Kidney (tissue), 14 donors: ENCODE results near the gene ABCA10. TPM values are rescaled to one million over a fixed set of nuclear protein-coding genes. Genes with fewer than 3 reads are reported as not detected.

Experiments
- DNase-seq, 5 donors: peaks; one replicate each; pipeline ENCODE4 v3.0.0-alpha.2; 2013 to 2020
- FAIRE-seq: peaks from 2 replicates; lab custom pipeline; 2012; peaks lifted over from hg19 to GRCh38; lab: Jason Lieb, UNC
- H3K27ac ChIP-seq, 2 donors: one replicate each; pipeline ENCODE4 v1.7.0; 2013; ENCODE audit warnings: low read depth in 2 of 2, low read length in 2 of 2, inconsistent platforms in 1 of 2
- H3K27me3 ChIP-seq: one replicate; pipeline ENCODE4 v1.7.1; 2013; ENCODE audit warnings: low read length, inconsistent platforms; ENCODE audit not compliant: control insufficient read depth, insufficient read depth
- H3K36me3 ChIP-seq, 3 donors: one replicate each; pipeline versions ENCODE4 v1.7.0 to v1.7.1; 2013; ENCODE audit warnings: low read length in 3 of 3, control low read depth in 1 of 3, inconsistent platforms in 1 of 3; ENCODE audit not compliant: insufficient read depth in 3 of 3, control insufficient read depth in 2 of 3
- H3K4me1 ChIP-seq, 3 donors: one replicate each; pipeline versions ENCODE4 v1.7.0 to v1.7.1; 2013; ENCODE audit warnings: low read length in 3 of 3, inconsistent platforms in 1 of 3, low read depth in 1 of 3; ENCODE audit not compliant: control insufficient read depth in 2 of 3, insufficient read depth in 2 of 3
- H3K4me3 ChIP-seq, 3 donors: one replicate each; pipeline versions ENCODE4 v1.7.0 to v1.8.1; 2013; ENCODE audit warnings: low read length in 3 of 3, control low read depth in 1 of 3, inconsistent platforms in 1 of 3
- H3K9ac ChIP-seq, 3 donors: one replicate each; pipeline versions ENCODE4 v1.7.0 to v1.7.1; 2013; ENCODE audit warnings: low read length in 3 of 3, control low read depth in 1 of 3, inconsistent platforms in 1 of 3
- H3K9me3 ChIP-seq, 3 donors: one replicate each; pipeline versions ENCODE4 v1.7.0 to v1.7.1; 2013; ENCODE audit warnings: low read length in 3 of 3, control low read depth in 1 of 3, inconsistent platforms in 1 of 3; ENCODE audit not compliant: control insufficient read depth in 2 of 3, insufficient read depth in 1 of 3
- intact Hi-C: fragments of 100-400 bp; cut with DNase I; formaldehyde crosslinking; loops from one replicate; pipeline ENCODE4 v1.11.1; 2022
- polyA plus RNA-seq: library from polyadenylated mRNA; stranded (reverse); fragments of 350-450 nt; fragmentation: Illumina TruSeq; extraction: RNeasy Lipid Tissue Mini Kit (QIAGEN cat#74804); gene quantifications from one replicate; pipeline ENCODE4 v1.2.3, GENCODE V29; 2014; ENCODE audit warnings: low read depth, low replicate concordance; ENCODE audit not compliant: insufficient read depth
- total RNA-seq: library from RNA; stranded (reverse); fragmentation: NEBNext Ultra II Directional; extraction: Animal tissue kit (Norgen Biotek cat#: 25700); gene quantifications from one replicate; pipeline ENCODE4 v1.2.1, GENCODE V29; 2021
- TF ChIP-seq, protein P1 (sequence below): IDR thresholded peaks from 3 replicates; pipeline ENCODE4 v1.5.1; 2012; ENCODE audit warnings: mild to moderate bottlenecking, moderate library complexity, borderline replicate concordance; ENCODE audit not compliant: insufficient read depth; ENCODE audit errors: extremely low read depth
- donor health status: control.
- donor health status: control.
- donor health status: control.
- donor health status: control.
- donor health status: control.
- donor health status: DM: yes; HTN: yes; CAD: no.
- donor health status: Normal renal cell carcinoma (clear cell type).

Gene ABCA10
- total and polyA plus RNA-seq, 2 donors from 2014 or later, result 2.1 to 4.2 TPM

GRCh38 chr17:69142175-69142802 is 86.3 kb downstream of the ABCA10 start:
- Histone ChIP-seq H3K9me3 (no peaks in the 10 kb centered on the region), H3K27ac (no peak overlapping the region), H3K4me3 (peak overlapping the region in 1 of 3 donors; percentile 7), H3K36me3 (peaks cover 0 to 3% (median 0%) of the 10 kb centered on the region in 3 donors), H3K4me1 (no peaks in the 10 kb centered on the region), H3K9ac (no peak overlapping the region), H3K27me3 (no peaks in the 10 kb centered on the region)
- FAIRE-seq (no peak), DNase-seq (peak in 2 of 5 donors; percentile 12 to 42)
- TF ChIP-seq, protein P1, sequence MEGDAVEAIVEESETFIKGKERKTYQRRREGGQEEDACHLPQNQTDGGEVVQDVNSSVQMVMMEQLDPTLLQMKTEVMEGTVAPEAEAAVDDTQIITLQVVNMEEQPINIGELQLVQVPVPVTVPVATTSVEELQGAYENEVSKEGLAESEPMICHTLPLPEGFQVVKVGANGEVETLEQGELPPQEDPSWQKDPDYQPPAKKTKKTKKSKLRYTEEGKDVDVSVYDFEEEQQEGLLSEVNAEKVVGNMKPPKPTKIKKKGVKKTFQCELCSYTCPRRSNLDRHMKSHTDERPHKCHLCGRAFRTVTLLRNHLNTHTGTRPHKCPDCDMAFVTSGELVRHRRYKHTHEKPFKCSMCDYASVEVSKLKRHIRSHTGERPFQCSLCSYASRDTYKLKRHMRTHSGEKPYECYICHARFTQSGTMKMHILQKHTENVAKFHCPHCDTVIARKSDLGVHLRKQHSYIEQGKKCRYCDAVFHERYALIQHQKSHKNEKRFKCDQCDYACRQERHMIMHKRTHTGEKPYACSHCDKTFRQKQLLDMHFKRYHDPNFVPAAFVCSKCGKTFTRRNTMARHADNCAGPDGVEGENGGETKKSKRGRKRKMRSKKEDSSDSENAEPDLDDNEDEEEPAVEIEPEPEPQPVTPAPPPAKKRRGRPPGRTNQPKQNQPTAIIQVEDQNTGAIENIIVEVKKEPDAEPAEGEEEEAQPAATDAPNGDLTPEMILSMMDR, result no peak
- intact Hi-C loops, result no loop called here

- TF ChIP-seq, protein P1, result no peak
- H3K4me3 ChIP-seq, result peak within 1 kb of the TSS in 1 of 3 donors; percentile 42
- no peaks in the 10 kb centered on the region for H3K4me1 ChIP-seq
- no peaks in the 10 kb centered on the region for H3K27me3 ChIP-seq
- no peaks in the 10 kb centered on the region for H3K36me3 ChIP-seq
- H3K9me3 ChIP-seq, result no peaks in the 10 kb centered on the region
- no peak within 1 kb of the TSS for H3K9ac ChIP-seq
- intact Hi-C loops, result no loop called here
- H3K27ac ChIP-seq, result no peak within 1 kb of the TSS
- peak in 2 of 5 donors; percentile 3 to 13 for DNase-seq
- FAIRE-seq, result no peak
Observed at GRCh38 chr17:69141431-69142174, 87.0 kb downstream of the ABCA10 start, which contains the start of gene ABCA6. ABCA6 (minus strand) TSS chr17:69141895; CDS start chr17:69140703, 1,192 bp downstream.

- TF ChIP-seq, protein P1, result no peak
- Histone ChIP-seq H3K27me3 (no peaks in the 10 kb centered on the region), H3K9me3 (no peaks in the 10 kb centered on the region), H3K4me3 (no peak overlapping the region), H3K36me3 (peaks cover 0 to 7% (median 0%) of the 10 kb centered on the region in 3 donors), H3K27ac (no peak overlapping the region), H3K4me1 (no peaks in the 10 kb centered on the region), H3K9ac (no peak overlapping the region)
- FAIRE-seq (no peak), DNase-seq (no peak)
- intact Hi-C loops, result no loop called here
Observed at GRCh38 chr17:69134112-69134511, 94.5 kb downstream of the ABCA10 start.
